Fibroblast of pulmonary artery (primary cell): ENCODE results near the gene APOA5.
"Not testable (repeated sequence)": the region's sequence is repeated elsewhere in the genome, so short reads cannot be mapped to it uniquely, and the experiment has no call there.

Experiments used
- DNase-seq: peaks from one replicate; pipeline ENCODE4 v3.0.0-alpha.2; 2010; ENCODE audit warnings: low read depth
- H3K4me3 ChIP-seq: replicated peaks from 2 replicates; pipeline ENCODE4 v1.5.1; 2011; ENCODE audit warnings: low read depth, mild to moderate bottlenecking, control low read depth, low read length, moderate library complexity
- TF ChIP-seq, protein P1 (sequence below): IDR thresholded peaks from 2 replicates; pipeline ENCODE4 v1.5.1; 2011; ENCODE audit warnings: mild to moderate bottlenecking, control low read depth, low read length, inconsistent platforms; ENCODE audit errors: missing control alignments

The APOA5 gene

DNA sequence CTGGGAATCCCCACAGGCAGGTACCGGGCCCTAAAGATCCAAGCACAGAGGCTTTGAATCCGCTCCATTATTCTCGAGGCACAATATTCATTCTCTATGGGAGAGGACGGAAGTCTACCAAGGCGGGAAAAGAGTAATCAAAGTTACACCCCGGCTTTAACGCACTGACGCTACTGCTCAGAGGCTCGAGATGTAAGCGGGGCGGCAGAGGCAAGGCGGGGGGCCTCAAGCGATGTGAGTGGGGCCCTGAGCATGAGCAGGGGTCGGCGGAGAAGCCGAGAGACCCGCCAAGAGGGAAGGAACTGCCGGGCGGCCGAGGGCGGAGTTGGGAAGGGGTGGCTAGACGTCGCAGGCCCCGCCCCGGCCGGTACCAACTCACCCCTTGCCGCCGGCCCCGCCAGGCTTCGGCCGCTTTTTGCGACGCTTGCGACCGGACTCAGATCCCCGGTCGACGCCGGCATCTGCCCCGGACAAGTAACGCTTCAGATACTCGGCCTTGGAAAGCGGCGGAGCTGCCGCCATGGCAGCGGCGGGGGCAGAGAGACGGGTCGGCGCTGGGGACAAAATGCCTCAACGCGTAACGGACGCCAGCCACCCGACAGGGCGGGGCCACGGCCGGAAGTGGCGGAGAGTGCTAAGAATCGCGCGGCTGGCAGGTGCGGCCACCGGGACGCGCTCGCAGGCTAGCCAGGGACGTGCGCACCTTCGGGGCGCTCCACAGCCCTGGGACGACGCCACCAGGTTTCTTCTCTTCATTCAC, 19.1 kb downstream of the APOA5 start, which contains the start of gene BUD13:
BUD13 (minus strand) TSS at position 545 of the 760 bp plus-strand sequence; CDS start at position 522, 23 bp downstream.
- peak; percentile 81 for DNase-seq
- TF ChIP-seq, protein P1, sequence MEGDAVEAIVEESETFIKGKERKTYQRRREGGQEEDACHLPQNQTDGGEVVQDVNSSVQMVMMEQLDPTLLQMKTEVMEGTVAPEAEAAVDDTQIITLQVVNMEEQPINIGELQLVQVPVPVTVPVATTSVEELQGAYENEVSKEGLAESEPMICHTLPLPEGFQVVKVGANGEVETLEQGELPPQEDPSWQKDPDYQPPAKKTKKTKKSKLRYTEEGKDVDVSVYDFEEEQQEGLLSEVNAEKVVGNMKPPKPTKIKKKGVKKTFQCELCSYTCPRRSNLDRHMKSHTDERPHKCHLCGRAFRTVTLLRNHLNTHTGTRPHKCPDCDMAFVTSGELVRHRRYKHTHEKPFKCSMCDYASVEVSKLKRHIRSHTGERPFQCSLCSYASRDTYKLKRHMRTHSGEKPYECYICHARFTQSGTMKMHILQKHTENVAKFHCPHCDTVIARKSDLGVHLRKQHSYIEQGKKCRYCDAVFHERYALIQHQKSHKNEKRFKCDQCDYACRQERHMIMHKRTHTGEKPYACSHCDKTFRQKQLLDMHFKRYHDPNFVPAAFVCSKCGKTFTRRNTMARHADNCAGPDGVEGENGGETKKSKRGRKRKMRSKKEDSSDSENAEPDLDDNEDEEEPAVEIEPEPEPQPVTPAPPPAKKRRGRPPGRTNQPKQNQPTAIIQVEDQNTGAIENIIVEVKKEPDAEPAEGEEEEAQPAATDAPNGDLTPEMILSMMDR, result no peak
- peak within 1 kb of the TSS; percentile 96 for H3K4me3 ChIP-seq

DNA sequence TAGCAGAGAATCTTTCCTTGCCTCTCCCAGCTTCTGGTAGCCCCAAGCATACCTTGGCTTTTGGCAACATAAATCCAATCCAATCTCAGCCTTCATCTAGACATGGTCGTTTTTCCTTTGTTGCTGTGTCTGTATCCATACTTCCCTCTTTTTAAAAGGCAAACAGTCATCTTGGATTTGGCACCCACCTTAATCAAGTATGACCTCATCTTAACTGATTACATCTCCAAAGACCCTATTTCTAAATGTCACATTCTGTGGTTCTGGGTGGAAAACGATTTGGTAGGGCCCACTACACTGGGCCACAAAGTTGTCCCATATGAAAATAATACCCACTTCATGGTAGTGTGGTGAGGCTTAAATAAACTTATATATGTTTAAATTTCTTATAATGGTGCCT, 19.7 kb downstream of the APOA5 start:
- DNase-seq, result no peak
- TF ChIP-seq, protein P1, result no peak
- H3K4me3 ChIP-seq, result peak overlapping the region; percentile 96

GRCh38 chr11:116762132-116762531, 29.5 kb downstream of the APOA5 start:
- TF ChIP-seq, protein P1, result no peak
- H3K4me3 ChIP-seq, result no peak overlapping the region
- no peak for DNase-seq

DNA sequence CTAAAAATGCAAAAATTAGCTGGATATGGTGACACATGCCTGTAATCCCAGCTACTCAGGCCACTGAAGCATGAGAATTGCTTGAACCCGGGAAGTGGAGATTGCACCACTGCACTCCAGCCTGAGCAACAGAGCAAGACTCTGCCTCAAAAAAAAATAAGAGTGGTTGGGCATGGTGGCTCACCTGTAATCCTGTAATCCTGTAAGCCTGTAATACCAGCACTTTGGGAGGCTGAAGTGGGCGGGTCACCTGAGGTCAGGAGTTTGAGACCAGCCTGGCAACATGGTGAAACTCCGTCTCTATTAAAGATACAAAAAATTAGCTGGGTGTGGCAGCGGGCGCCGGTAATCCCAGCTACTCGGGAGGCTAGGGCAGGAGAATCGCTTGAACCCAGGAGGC, 35.6 kb downstream of the APOA5 start:
- DNase-seq, result not testable (repeated sequence)

GRCh38 chr11:116750070-116750718, 41.5 kb downstream of the APOA5 start:
- H3K4me3 ChIP-seq, result no peak overlapping the region
- TF ChIP-seq, protein P1, result no peak
- no peak for DNase-seq

More for the DNA sequence above, 35.6 kb downstream of the APOA5 start:
- H3K4me3 ChIP-seq, result not testable (repeated sequence)

- peak; percentile 43 for DNase-seq
- TF ChIP-seq, protein P1, result no peak
- H3K4me3 ChIP-seq, result no peak overlapping the region
Observed at GRCh38 chr11:116742104-116742503, 49.6 kb downstream of the APOA5 start.

DNA sequence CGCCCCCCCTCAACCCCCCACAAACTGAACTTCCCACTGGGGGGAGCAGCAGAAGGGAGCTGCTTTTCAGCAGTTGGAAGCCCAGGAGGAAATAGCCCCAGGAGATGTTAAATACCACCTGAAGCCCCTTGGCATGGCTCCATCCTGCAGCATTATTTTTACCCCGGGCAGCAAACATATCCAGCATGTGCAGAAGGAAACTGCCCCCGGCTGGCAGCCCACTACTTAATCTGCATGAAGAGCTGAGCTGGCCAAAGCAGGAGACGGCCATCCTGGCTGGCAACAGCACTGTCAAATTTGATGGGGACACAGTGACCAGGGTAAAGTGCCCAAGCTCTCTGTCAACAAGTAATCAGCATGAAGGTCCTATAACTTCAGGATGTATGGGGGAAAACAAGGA, 50.9 kb downstream of the APOA5 start:
- DNase-seq, result no peak

More for the DNA sequence above, 50.9 kb downstream of the APOA5 start:
- H3K4me3 ChIP-seq, result no peak overlapping the region
- TF ChIP-seq, protein P1, result no peak
